Stimulated activated CD8-positive, alpha-beta memory T cell treated with anti-CD3 and anti-CD28 coated beads, Interleukin-4, amount 100 ng/mL, for 24 hours (primary cell): ENCODE results near the gene MACROH2A2.

ENCODE experiments used
- DNase-seq: peaks from one replicate; pipeline ENCODE4 v3.0.0-alpha.2; 2020; ENCODE audit warnings: low read depth

MACROH2A2 gene

GRCh38 chr10:70160798-70161197 lies 108.2 kb downstream of the MACROH2A2 start:
- DNase-seq: no peak
